Common myeloid progenitor, CD34-positive (primary cell): ENCODE measurements around the gene INSYN2B.

Experiments used
- CTCF ChIA-PET: fragments of 350-600 bp; sonication (Branson Sonifier 250); formaldehyde crosslinking; loops from one replicate; lab custom pipeline; 2021; ENCODE audit warnings: antibody characterized with exemption; lab: Charles Lee
- POLR2A ChIA-PET: fragments of 350-600 bp; sonication (Branson Sonifier 250); formaldehyde crosslinking; loops from one replicate; lab custom pipeline; 2021; ENCODE audit warnings: antibody characterized with exemption; lab: Charles Lee
- DNase-seq, 3 donors: peaks; one replicate each; pipeline versions ENCODE4 v3.0.0 to v3.0.0-alpha.2; 2013
- H3K27ac ChIP-seq, 2 experiments: 1 replicate in 1 of 2; 2 replicates in 1 of 2; pipeline ENCODE4 v1.7.0; 2013; ENCODE audit warnings: inconsistent platforms in 2 of 2, low read length in 2 of 2, mild to moderate bottlenecking in 2 of 2, low read depth in 1 of 2, moderate library complexity in 1 of 2; ENCODE audit not compliant: severe bottlenecking in 2 of 2, insufficient read depth in 1 of 2, poor library complexity in 1 of 2
- H3K27me3 ChIP-seq, 5 experiments: replicated peaks in 2 of 5; 1 replicate in 3 of 5; 2 replicates in 2 of 5; pipeline versions ENCODE4 v1.6.1 to v1.7.0; 2013; ENCODE audit warnings: low read length in 4 of 5, mild to moderate bottlenecking in 2 of 5, moderate library complexity in 2 of 5, inconsistent platforms in 1 of 5; ENCODE audit not compliant: insufficient read depth in 5 of 5, control insufficient read depth in 4 of 5
- H3K36me3 ChIP-seq, 4 experiments: 1 replicate in 2 of 4; 2 replicates in 2 of 4; pipeline versions ENCODE4 v1.6.1 to v1.7.0; 2013; ENCODE audit warnings: low read length in 3 of 4, control low read depth in 1 of 4, mild to moderate bottlenecking in 1 of 4; ENCODE audit not compliant: control insufficient read depth in 4 of 4, insufficient read depth in 4 of 4
- H3K4me1 ChIP-seq, 4 experiments: 1 replicate in 3 of 4; 2 replicates in 1 of 4; pipeline versions ENCODE4 v1.6.1 to v1.7.1; 2013; ENCODE audit warnings: low read length in 3 of 4, mild to moderate bottlenecking in 3 of 4, control low read depth in 1 of 4, inconsistent platforms in 1 of 4, moderate library complexity in 1 of 4; ENCODE audit not compliant: control insufficient read depth in 4 of 4, insufficient read depth in 4 of 4; ENCODE audit errors: control extremely low read depth in 1 of 4
- H3K4me3 ChIP-seq, 7 experiments: 1 replicate in 4 of 7; 2 replicates in 3 of 7; pipeline versions ENCODE4 v1.5.1 to v1.7.0; 2013; ENCODE audit warnings: mild to moderate bottlenecking in 7 of 7, low read length in 6 of 7, moderate library complexity in 6 of 7, inconsistent platforms in 2 of 7, low read depth in 2 of 7, control low read depth in 1 of 7; ENCODE audit not compliant: insufficient read depth in 4 of 7, control insufficient read depth in 1 of 7; ENCODE audit errors: extremely low read depth in 1 of 7
- H3K9me3 ChIP-seq, 5 experiments: 1 replicate in 4 of 5; 2 replicates in 1 of 5; pipeline versions ENCODE4 v1.6.1 to v1.7.1; 2013; ENCODE audit warnings: low read length in 4 of 5, mild to moderate bottlenecking in 2 of 5, inconsistent platforms in 1 of 5, low read depth in 1 of 5, moderate library complexity in 1 of 5; ENCODE audit not compliant: control insufficient read depth in 4 of 5, insufficient read depth in 2 of 5; ENCODE audit errors: control extremely low read depth in 1 of 5
- WGBS: methylation state at CpG from one replicate; pipeline ENCODE4 v1.1.5; 2013; ENCODE audit not compliant: insufficient coverage; 5-methylcytosine and 5-hydroxymethylcytosine counted together

Gene INSYN2B

DNA sequence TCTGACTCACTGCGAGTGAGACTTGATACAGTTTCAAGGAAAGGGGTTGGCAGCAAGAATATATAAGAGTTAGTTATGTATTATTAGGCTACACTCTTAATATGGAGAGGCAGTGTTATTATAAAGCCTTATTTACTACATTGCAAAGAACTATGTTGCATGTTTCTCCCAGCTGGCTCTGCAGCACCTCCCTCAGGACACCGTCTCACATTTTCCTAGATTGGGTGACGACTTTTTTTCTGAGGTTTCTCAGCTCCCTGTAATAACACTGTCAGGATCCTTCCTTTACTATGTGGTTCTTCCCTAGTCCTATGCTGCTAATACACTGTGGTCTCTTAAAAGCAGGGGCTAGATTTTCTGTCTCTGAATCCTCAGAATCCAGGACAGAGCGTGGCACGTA is 153.7 kb downstream of the INSYN2B start:
- WGBS = 100% methylated on average over 4 of the region's 5 CpGs
- no peaks in the 10 kb centered on the region for H3K27me3 ChIP-seq
- H3K27ac ChIP-seq = no peak overlapping the region
- POLR2A ChIA-PET = no interaction called here
- no peaks in the 10 kb centered on the region for H3K9me3 ChIP-seq
- H3K4me1 ChIP-seq = no peaks in the 10 kb centered on the region
- H3K36me3 ChIP-seq = peaks cover 5 to 15% (median 9%) of the 10 kb centered on the region in 4 experiments
- H3K4me3 ChIP-seq = no peak overlapping the region
- CTCF ChIA-PET = interaction anchor here (0.6 kb wide), 1 partner anchor 10 kb away, joined by 3 read pairs; no protein-coding TSS in a partner anchor
- peak in 1 of 3 donors; percentile 10 for DNase-seq

DNA sequence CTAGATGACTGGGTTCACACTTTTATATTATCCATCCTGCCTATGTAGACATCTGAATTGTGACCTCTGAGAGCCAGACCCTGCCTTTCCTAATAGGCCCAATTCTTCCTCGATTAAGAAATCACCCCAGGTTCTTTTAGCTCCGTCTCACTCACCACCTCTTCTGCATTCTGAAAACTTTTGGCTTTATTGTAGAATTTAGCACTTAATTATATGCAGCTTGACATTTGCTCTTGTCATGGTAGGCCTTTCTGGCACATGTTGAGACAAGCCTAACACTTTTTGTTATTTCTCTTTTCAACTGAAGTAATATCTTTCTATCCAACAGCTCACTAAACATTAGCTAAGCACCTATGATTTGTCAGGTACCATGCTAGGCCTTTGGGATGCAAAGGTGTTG is 163.3 kb downstream of the INSYN2B start:
- no peak overlapping the region for H3K27ac ChIP-seq
- H3K4me3 ChIP-seq = no peak overlapping the region
- no peaks in the 10 kb centered on the region for H3K4me1 ChIP-seq
- ChIA-PET CTCF (interaction anchor here (1.5 kb wide), 1 partner anchor 17 kb away, joined by 4 read pairs; no protein-coding TSS in a partner anchor), POLR2A (no interaction called here)
- 100% methylated on average over 1 of the region's 2 CpGs for WGBS
- H3K36me3 ChIP-seq = peaks cover 20 to 69% (median 57%) of the 10 kb centered on the region in 4 experiments
- H3K9me3 ChIP-seq = peaks cover 0 to 4% (median 0%) of the 10 kb centered on the region in 5 experiments
- DNase-seq = no peak
- no peaks in the 10 kb centered on the region for H3K27me3 ChIP-seq

DNA sequence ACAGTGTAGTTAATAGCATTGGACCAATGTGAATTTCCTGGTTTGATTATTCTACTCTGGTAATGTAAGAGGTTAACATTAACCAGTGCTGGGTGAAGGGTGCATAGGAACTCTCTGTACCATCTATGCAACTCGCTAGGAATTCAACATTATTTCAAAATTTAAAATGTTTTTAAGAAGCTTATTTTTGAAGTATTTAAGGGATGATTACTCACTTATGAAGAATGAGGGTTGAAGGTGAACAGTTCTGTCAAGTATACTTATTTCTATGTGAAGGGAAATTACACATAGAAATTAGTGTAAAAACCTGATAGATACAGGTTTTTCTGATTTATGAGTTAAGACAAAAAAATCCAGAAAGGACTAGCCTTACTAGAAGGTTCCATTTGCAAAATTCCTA is 165.8 kb downstream of the INSYN2B start:
- Histone ChIP-seq H3K36me3 (peaks cover 29 to 92% (median 70%) of the 10 kb centered on the region in 4 experiments), H3K4me1 (no peaks in the 10 kb centered on the region), H3K4me3 (no peak overlapping the region), H3K9me3 (peaks cover 0 to 2% (median 0%) of the 10 kb centered on the region in 5 experiments), H3K27ac (no peak overlapping the region), H3K27me3 (no peaks in the 10 kb centered on the region)
- ChIA-PET POLR2A (no interaction called here), CTCF (no interaction called here)
- no peak for DNase-seq
- no CpG with 5 or more reads among the region's 1 CpG for WGBS
